ENCODE measurements around the gene MSI1.

DNA sequence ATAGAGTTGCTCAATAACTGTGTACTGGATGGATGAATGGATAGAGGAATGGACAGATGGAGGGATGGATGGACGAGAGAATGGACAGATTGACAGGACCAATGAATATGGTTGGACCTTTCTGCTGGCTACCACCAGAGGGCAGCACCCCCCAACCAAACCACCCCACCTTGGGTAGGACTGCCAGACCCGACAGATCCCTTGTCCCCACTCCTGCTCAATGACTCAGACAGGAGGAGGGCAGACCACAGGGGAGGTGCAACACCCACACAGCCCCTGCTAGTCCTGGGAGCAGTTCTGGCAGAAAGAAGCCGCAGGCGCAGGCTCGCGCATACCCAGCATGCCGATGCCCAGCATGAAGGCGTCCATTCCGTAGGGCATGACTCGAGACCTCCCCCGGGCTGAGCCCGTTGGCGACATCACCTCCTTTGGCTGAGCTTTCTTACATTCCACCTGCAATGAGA, 12.4 kb downstream of the MSI1 start:
- TF ChIP-seq, protein P1, sequence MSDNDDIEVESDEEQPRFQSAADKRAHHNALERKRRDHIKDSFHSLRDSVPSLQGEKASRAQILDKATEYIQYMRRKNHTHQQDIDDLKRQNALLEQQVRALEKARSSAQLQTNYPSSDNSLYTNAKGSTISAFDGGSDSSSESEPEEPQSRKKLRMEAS (IDR thresholded peaks at IDR 0.05), result peak; percentile 53; the same call in 1 of the 2 replicates
- peak; percentile 65 for TF ChIP-seq TEAD4 (IDR thresholded peaks at IDR 0.05)
- TF ChIP-seq, protein P2, sequence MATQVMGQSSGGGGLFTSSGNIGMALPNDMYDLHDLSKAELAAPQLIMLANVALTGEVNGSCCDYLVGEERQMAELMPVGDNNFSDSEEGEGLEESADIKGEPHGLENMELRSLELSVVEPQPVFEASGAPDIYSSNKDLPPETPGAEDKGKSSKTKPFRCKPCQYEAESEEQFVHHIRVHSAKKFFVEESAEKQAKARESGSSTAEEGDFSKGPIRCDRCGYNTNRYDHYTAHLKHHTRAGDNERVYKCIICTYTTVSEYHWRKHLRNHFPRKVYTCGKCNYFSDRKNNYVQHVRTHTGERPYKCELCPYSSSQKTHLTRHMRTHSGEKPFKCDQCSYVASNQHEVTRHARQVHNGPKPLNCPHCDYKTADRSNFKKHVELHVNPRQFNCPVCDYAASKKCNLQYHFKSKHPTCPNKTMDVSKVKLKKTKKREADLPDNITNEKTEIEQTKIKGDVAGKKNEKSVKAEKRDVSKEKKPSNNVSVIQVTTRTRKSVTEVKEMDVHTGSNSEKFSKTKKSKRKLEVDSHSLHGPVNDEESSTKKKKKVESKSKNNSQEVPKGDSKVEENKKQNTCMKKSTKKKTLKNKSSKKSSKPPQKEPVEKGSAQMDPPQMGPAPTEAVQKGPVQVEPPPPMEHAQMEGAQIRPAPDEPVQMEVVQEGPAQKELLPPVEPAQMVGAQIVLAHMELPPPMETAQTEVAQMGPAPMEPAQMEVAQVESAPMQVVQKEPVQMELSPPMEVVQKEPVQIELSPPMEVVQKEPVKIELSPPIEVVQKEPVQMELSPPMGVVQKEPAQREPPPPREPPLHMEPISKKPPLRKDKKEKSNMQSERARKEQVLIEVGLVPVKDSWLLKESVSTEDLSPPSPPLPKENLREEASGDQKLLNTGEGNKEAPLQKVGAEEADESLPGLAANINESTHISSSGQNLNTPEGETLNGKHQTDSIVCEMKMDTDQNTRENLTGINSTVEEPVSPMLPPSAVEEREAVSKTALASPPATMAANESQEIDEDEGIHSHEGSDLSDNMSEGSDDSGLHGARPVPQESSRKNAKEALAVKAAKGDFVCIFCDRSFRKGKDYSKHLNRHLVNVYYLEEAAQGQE (IDR thresholded peaks at IDR 0.05; ENCODE audit: low read depth), result no peak
- TF ChIP-seq TAF1 (IDR thresholded peaks at IDR 0.05; ENCODE audit: low read depth), result no peak
- TF ChIP-seq ZBTB7A (IDR thresholded peaks at IDR 0.05; ENCODE audit: low read depth), result peak; percentile 77; the same call in 1 of the 2 replicates
- peak; percentile 98 for TF ChIP-seq RAD21 (IDR thresholded peaks at IDR 0.05; ENCODE audit: low read depth)
- no peak; the same call in 1 of the 2 replicates for TF ChIP-seq EP300 (IDR thresholded peaks at IDR 0.05; ENCODE audit: borderline replicate concordance)
- TF ChIP-seq NFIC (IDR thresholded peaks at IDR 0.05), result no peak; the same call in 1 of the 2 replicates
- TF ChIP-seq CEBPB (IDR thresholded peaks at IDR 0.05), result no peak
- TF ChIP-seq, protein P3, sequence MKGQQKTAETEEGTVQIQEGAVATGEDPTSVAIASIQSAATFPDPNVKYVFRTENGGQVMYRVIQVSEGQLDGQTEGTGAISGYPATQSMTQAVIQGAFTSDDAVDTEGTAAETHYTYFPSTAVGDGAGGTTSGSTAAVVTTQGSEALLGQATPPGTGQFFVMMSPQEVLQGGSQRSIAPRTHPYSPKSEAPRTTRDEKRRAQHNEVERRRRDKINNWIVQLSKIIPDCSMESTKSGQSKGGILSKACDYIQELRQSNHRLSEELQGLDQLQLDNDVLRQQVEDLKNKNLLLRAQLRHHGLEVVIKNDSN (IDR thresholded peaks at IDR 0.05), result no peak
- TF ChIP-seq YY1 (IDR thresholded peaks at IDR 0.05; ENCODE audit: low read depth), result peak; percentile 41; the same call in 1 of the 2 replicates
- 0 out of 2 replicates have a peak, but pooled peaks have one; percentile 11 for TF ChIP-seq TCF12 (IDR thresholded peaks at IDR 0.05; ENCODE audit: low read depth)
- TF ChIP-seq FOXM1 (IDR thresholded peaks at IDR 0.05; ENCODE audit: borderline replicate concordance, low read depth), result no peak

All from Ishikawa (cell line).